GM10266 (cell line): ENCODE results near the gene HTT-AS.

Source experiments
- DNase-seq: peaks from one replicate; pipeline ENCODE4 v3.0.0; 2012; ENCODE audit errors: extremely low spot score
- TF ChIP-seq, protein P1 (sequence below): IDR thresholded peaks from 2 replicates; pipeline ENCODE4 v1.5.1; 2012; ENCODE audit warnings: mild to moderate bottlenecking, low read depth; ENCODE audit not compliant: control insufficient read depth, insufficient read depth; ENCODE audit errors: missing control alignments

HTT-AS gene

DNA sequence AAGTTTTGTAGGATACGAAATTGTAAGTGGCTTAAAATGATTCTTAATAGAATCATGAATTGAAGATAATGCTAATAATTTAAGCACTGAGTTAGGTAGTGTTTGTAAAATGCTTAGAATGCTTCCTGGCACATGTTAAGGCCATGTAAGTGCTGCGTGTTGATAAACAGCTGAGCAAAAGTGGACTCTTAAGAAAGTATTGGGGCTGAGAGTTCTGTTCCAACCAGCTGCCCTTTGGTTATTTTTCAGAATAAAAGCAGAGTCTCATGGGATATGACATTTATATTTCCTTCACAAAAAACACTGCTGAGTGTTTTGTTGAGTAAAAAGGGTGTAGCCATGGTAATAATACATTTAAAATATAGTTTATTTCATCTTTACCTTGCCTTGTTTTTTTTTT, 42.6 kb upstream of the HTT-AS start:
- TF ChIP-seq, protein P1, sequence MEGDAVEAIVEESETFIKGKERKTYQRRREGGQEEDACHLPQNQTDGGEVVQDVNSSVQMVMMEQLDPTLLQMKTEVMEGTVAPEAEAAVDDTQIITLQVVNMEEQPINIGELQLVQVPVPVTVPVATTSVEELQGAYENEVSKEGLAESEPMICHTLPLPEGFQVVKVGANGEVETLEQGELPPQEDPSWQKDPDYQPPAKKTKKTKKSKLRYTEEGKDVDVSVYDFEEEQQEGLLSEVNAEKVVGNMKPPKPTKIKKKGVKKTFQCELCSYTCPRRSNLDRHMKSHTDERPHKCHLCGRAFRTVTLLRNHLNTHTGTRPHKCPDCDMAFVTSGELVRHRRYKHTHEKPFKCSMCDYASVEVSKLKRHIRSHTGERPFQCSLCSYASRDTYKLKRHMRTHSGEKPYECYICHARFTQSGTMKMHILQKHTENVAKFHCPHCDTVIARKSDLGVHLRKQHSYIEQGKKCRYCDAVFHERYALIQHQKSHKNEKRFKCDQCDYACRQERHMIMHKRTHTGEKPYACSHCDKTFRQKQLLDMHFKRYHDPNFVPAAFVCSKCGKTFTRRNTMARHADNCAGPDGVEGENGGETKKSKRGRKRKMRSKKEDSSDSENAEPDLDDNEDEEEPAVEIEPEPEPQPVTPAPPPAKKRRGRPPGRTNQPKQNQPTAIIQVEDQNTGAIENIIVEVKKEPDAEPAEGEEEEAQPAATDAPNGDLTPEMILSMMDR: no peak
- DNase-seq: no peak

DNA sequence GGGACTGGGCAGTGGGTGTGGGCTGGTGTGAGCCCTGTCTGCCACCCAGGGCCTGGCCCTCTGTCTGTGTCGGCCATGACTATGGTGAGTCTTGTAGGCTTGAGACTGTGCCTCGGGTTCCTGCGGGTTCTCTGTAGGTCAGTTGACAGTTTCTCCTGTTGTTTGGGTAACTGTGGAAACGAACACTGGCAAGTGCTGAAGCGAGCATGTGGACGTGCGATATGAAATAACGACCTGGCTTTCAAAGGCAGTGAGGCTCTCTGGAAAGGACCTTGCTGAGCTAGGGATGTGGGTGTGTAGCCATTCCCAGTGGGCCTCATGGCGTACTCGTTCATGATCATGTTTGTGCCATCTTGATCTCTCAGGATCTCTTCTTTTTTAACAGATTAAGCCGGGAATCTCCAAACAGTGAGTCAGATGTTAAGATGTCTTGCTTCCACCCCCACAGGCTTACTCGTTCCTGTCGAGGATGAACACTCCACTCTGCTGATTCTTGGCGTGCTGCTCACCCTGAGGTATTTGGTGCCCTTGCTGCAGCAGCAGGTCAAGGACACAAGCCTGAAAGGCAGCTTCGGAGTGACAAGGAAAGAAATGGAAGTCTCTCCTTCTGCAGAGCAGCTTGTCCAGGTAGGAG, 41.4 kb upstream of the HTT-AS start:
- TF ChIP-seq, protein P1: no peak
- DNase-seq: no peak

GRCh38 chr4:3114377-3114776, 40.0 kb upstream of the HTT-AS start:
- TF ChIP-seq, protein P1: no peak
- no peak for DNase-seq

- DNase-seq: no peak
- TF ChIP-seq, protein P1: no peak
Observed at GRCh38 chr4:3112609-3113469, 38.5 kb upstream of the HTT-AS start.

DNA sequence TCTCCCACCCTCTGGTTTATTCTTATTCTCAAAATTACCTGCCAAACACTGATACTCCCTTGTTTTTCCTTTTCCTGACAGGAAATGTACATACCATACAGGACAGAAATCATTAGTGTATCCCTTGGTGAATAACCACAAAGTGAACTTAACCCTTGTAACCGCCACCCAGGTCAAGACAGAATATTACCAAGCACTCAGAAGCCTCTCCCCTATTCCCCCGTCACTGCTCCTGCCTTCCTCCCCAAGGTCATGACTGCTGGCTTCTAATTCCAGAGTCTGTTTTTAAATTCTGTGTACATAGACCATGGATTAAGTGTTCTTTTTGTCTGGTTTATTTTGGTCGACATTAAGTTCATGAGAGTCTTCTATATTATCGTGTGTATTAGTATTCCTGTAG, 37.9 kb upstream of the HTT-AS start:
- TF ChIP-seq, protein P1: no peak
- DNase-seq: no peak

DNA sequence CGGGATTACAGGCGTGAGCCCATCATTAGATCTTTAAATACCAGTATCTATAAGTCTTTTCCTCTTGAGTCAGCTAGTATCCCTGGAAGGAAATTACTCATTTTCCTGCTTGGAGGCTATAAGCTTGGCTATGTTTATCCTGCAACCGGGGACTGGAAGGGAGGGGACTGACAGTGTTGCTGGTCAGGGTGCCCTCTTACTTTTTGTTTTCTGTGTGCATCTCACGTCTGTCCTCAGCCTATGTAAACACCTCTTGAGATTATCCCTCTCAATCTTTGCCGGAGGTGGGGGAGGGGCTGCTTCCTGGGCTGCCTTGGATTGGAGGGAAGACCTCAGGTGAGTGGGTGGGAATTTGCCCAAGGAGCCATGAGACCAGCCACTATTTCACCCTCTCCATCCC, 37.1 kb upstream of the HTT-AS start:
- TF ChIP-seq, protein P1: no peak
- no peak for DNase-seq

DNA sequence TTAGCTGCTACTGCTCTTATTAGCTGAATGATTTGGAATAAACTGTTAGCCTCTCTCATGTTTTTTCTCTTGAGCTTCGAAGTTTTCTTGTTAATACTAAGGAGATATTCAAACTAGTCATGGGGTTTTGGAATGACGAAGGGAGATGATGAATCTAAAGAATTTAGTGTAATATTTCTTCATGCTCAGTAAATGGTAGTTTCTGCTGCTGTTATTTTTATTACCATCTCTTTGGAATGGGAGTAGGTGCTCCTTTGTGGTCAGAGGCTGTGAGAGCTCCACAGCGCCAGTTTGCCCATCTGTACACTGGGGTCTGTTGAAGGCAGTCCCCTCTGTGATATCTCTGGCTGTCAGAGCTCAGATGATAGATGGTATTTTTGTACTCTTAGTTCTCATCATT, 33.9 kb upstream of the HTT-AS start:
- no peak for DNase-seq
- TF ChIP-seq, protein P1: no peak
